Activated CD8-positive, alpha-beta memory T cell treated with anti-CD3 and anti-CD28 coated beads, Interleukin-2, amount 10 ng/mL, durations not matched to agents 7 days and 5 days (primary cell): ENCODE measurements around the gene SLC27A3. TPM values are rescaled to one million over a fixed set of nuclear protein-coding genes. Genes with fewer than 3 reads are reported as not detected.

Source experiments
- ATAC-seq: fragments of 150-1000 bp; cut with Tn5 transposase; one replicate; pipeline ENCODE4 v1.10.0; 2021; ENCODE audit warnings: moderate library complexity
- CTCF ChIA-PET: fragments of 350-600 bp; sonication (Branson Sonifier 250); formaldehyde crosslinking; loops from one replicate; lab custom pipeline; 2021; ENCODE audit warnings: antibody characterized with exemption; lab: Charles Lee
- DNase-seq: peaks from one replicate; pipeline ENCODE4 v3.0.0-alpha.2; 2020
- H3K27ac Mint-ChIP-seq: one replicate; pipeline ENCODE4 v1.8.0; 2021; ENCODE audit warnings: mild to moderate bottlenecking, mixed read lengths
- H3K27me3 Mint-ChIP-seq: one replicate; pipeline ENCODE4 v1.8.0; 2021; ENCODE audit warnings: mixed read lengths
- H3K36me3 Mint-ChIP-seq: one replicate; pipeline ENCODE4 v1.8.0; 2021; ENCODE audit warnings: mild to moderate bottlenecking, mixed read lengths
- H3K4me1 Mint-ChIP-seq: one replicate; pipeline ENCODE4 v1.8.0; 2021; ENCODE audit warnings: mixed read lengths
- H3K4me3 Mint-ChIP-seq: one replicate; pipeline ENCODE4 v1.8.0; 2021; ENCODE audit warnings: mild to moderate bottlenecking, moderate library complexity, mixed read lengths
- H3K9me3 Mint-ChIP-seq: one replicate; pipeline ENCODE4 v1.8.0; 2022; ENCODE audit warnings: low read depth, mixed read lengths
- total RNA-seq, 2 experiments: library from RNA; stranded (reverse); gene quantifications; one replicate each; pipeline ENCODE4 v1.2.3, GENCODE V29; 2021

SLC27A3 gene, protein sequence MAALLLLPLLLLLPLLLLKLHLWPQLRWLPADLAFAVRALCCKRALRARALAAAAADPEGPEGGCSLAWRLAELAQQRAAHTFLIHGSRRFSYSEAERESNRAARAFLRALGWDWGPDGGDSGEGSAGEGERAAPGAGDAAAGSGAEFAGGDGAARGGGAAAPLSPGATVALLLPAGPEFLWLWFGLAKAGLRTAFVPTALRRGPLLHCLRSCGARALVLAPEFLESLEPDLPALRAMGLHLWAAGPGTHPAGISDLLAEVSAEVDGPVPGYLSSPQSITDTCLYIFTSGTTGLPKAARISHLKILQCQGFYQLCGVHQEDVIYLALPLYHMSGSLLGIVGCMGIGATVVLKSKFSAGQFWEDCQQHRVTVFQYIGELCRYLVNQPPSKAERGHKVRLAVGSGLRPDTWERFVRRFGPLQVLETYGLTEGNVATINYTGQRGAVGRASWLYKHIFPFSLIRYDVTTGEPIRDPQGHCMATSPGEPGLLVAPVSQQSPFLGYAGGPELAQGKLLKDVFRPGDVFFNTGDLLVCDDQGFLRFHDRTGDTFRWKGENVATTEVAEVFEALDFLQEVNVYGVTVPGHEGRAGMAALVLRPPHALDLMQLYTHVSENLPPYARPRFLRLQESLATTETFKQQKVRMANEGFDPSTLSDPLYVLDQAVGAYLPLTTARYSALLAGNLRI
- 10 to 100 TPM; 39.8 to 43.0 TPM for total RNA-seq

DNA sequence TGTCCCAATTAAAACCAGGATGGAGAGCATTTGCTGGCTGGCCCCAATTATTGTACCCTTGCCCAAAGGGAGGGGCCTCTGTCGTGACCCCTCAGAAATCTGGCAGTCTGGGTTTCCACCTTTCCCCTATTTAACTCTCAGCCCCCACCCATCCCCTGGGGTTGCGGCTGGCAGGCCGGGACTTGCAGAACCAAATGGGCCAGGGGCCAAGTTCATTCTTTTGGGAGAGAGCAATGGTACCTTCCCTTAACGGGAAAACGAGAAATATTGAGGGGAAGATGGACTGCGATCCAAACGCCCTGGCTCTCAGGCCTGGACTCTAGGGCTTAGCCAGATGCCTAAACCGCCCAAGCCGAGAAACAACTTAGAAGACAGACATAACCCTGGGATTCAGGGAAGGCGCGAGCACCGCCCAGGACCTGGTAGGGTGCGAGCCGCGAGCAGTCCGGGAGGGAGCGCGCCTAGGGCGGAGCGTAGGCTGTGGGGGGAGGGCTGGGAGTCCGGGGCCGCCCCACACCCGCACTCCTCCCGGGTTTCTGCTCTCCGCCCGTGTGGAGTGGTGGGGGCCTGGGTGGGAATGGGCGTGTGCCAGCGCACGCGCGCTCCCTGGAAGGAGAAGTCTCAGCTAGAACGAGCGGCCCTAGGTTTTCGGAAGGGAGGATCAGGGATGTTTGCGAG is at the start of gene SLC27A3:
Gene SLC27A3, plus strand, starts transcription at position 628 of the 678 bp plus-strand sequence. CDS start 91 bp downstream, outside the sequence.
- CTCF ChIA-PET: interaction anchor here (0.7 to 3.1 kb wide), 18 partner anchors 12 to 423 kb away, joined by 3 to 18 read pairs (median 4); partner anchors contain the start of genes CREB3L4, DENND4B, GATAD2B and ILF2
- Mint-ChIP-seq H3K9me3 (no peaks in the 10 kb centered on the region), H3K27me3 (no peaks in the 10 kb centered on the region), H3K4me1 (peaks cover 40% of the 10 kb centered on the region), H3K36me3 (peaks cover 3% of the 10 kb centered on the region), H3K4me3 (peak within 1 kb of the TSS; percentile 87), H3K27ac (peak within 1 kb of the TSS; percentile 97)
- DNase-seq: no peak
- peak; percentile 64 for ATAC-seq

DNA sequence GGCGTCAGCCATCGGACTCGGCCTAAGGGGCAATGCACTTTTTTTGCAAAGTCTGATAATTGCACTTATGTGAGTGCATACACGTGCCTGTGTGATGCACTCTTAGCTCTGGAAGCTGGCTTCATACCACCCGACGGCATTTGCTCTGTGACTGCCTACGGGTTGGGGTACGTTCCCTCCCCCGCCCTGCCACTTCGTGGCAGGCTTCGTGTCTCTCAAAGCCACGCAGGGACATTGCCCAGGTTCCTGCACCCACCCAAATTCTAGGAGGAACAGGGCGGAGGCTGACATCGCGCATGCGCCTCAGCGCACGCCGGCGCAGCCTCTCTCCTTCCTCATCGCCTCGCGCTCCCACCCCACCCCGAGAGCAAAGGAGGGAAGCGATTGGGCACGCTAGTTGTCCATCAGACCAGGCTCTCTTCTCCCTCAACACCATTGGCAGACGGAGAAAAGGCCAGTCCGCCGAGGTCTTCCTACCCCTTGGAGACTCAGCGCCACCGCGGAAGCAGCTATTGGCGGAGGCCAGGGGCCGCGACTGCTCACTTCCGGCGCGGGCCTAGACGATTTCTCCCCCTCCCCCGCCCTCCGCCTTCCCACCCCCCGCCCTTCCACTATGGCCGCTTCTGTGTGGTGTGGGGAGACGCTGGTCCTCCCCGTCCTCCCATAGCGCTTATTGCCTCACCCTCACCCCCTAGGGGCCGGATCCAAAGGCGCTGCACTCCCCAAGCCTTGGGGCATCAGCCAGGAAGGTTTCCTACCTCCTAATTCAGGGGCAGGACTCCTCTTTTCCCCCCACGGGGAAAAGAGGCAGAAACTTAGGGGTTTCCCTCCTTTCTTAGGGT is 47.5 kb upstream of the SLC27A3 start, which contains the start of gene INTS3:
Gene INTS3, plus strand, starts transcription at position 588 of the 842 bp plus-strand sequence. CDS start 585 bp downstream, outside the sequence.
- ATAC-seq (peak; percentile 100), DNase-seq (peak; percentile 100)
- no peaks in the 10 kb centered on the region for H3K9me3 Mint-ChIP-seq
- H3K4me3 Mint-ChIP-seq: peak within 1 kb of the TSS; percentile 93
- CTCF ChIA-PET: interaction anchor here (0.6 to 2.0 kb wide), 4 partner anchors 21 to 51 kb away, joined by 3 to 7 read pairs (median 4); partner anchors contain the start of gene SLC27A3
- peak within 1 kb of the TSS; percentile 97 for H3K27ac Mint-ChIP-seq
- peaks cover 39% of the 10 kb centered on the region for H3K4me1 Mint-ChIP-seq
- H3K36me3 Mint-ChIP-seq: peaks cover 1% of the 10 kb centered on the region
- H3K27me3 Mint-ChIP-seq: no peaks in the 10 kb centered on the region

DNA sequence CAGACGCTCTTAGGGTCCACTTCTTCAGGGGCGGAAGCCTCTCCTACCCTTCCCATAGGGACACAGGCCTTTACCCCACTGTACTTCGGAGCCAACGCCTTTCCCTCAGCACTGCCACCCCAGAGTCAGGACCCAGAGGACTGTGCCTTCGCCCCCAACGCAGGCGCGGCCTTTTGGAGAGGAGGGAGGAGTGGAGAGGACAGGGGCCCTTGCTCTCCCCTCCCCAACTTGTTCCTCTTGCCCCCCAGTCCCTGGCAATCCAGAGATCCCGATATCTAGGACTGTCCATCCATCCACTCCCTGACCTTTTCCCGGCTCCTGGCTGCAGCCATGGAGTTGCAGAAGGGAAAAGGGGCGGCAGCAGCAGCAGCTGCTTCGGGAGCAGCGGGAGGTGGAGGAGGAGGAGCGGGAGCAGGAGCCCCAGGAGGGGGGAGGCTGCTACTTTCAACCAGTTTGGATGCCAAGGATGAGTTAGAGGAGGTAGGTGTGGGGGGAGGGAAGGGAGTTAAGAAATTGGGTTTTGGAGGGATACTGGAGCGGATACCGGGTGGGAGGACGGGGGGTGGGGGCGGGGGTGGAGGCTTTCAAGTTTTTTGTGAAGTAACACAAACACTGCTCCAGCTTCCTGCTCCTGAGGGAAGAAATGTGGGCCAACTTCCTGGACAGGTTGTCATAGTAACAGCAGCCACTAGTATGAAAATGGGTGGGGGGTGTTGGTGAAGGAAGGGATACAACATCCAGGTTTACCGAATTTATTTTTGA is 46.7 kb upstream of the SLC27A3 start:
- ATAC-seq: no peak
- CTCF ChIA-PET: interaction anchor here (0.6 to 2.0 kb wide), 5 partner anchors 20 to 56 kb away, joined by 3 to 7 read pairs (median 5); partner anchors contain the start of gene SLC27A3
- Mint-ChIP-seq H3K4me1 (peaks cover 36% of the 10 kb centered on the region), H3K27me3 (no peaks in the 10 kb centered on the region), H3K36me3 (peaks cover 5% of the 10 kb centered on the region), H3K27ac (peak overlapping the region; percentile 97), H3K4me3 (peak overlapping the region; percentile 93), H3K9me3 (no peaks in the 10 kb centered on the region)
- peak; percentile 48 for DNase-seq

DNA sequence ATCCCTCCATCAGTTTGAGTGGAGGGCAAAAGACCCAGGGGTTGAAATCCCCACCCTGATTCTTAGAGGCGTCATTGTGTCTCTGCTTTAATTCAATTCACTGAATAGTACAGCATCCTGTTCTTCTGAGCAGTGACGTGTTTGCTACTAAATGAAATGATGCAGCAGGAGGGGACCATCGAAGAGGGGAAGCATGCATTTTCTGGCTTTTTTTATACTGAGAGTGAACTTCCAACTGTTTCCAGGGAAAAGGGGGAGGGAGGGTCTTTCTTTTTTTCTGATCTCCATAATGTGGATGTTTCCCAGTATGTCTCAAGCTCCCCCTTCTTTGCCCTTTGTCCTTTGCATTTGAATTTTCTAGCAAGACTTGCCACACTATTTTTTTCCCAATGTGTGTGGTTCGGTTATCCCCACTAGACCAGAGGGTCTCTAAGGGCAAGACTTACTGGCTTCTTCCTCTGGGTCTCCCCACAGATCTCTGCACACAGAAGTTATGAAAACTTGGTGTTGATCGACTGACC is 44.7 kb upstream of the SLC27A3 start:
- no peak overlapping the region for H3K4me3 Mint-ChIP-seq
- no peaks in the 10 kb centered on the region for H3K9me3 Mint-ChIP-seq
- H3K4me1 Mint-ChIP-seq: peaks cover 36% of the 10 kb centered on the region
- H3K36me3 Mint-ChIP-seq: peaks cover 10% of the 10 kb centered on the region
- CTCF ChIA-PET: interaction anchor here (1.0 kb wide), 1 partner anchor 53 kb away, joined by 5 read pairs; the partner anchor contains the start of gene NPR1
- H3K27me3 Mint-ChIP-seq: no peaks in the 10 kb centered on the region
- ATAC-seq (no peak), DNase-seq (no peak)
- peak overlapping the region; percentile 57 for H3K27ac Mint-ChIP-seq

DNA sequence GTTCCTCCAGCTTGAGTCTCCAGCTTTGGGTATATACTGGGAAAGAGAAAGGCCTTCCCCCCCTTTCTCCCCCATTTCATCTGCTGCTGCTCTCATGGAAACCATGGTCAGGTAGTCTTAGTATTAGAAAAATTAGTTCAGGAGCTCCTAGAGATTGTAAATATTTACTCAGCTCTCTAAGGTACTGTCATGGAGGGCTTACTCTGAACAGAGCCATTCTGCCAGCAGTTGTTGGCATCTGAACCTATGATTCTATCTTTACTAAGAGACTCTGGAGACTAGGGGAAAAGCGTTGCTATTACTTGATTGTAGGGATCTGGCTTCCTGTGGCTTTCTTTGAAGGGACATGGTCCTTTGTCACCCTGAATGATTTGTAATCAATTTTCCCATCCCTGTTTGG is 41.2 kb upstream of the SLC27A3 start:
- CTCF ChIA-PET: interaction anchor here (0.9 to 1.3 kb wide), 3 partner anchors 9 to 163 kb away, joined by 3 to 5 read pairs (median 3); no protein-coding TSS in a partner anchor
- Mint-ChIP-seq H3K27ac (no peak overlapping the region), H3K9me3 (no peaks in the 10 kb centered on the region), H3K4me3 (no peak overlapping the region), H3K36me3 (peaks cover 11% of the 10 kb centered on the region), H3K27me3 (no peaks in the 10 kb centered on the region), H3K4me1 (peaks cover 24% of the 10 kb centered on the region)
- no peak for ATAC-seq
- no peak for DNase-seq

DNA sequence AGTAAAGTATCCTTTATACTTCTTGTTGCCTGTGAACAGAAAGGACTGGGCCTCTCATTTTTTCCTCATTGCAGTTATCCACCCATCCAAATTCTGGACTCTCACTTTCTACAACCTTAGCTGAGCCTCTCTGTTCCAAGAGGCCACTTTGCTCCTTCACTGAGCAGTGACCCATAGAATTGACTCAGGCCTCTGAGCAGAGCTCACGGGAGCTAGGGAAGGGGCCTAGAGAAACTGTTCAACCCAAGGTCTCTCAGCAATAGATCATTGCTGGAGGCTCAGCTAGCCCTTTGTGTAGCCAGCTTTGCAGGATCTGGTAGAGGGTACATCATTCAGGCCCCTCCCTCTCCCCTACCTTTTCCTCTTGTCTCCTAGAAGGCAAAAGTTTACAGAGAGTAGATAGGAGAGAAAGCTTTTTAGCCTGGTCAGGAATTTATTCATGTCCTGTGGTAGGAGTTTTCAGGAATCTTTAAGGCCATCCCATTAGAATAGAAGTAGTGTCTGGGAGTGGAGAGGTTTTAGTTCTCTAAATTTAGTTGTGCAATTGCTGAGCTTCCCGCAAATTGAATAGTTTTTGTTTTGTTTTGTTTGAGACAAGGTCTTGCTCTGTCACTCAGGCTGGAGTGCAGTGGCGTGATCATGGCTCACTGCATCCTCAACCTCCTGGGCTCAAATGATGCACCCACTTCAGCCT is 40.7 kb upstream of the SLC27A3 start:
- ATAC-seq: no peak
- no peak overlapping the region for H3K27ac Mint-ChIP-seq
- H3K36me3 Mint-ChIP-seq: peaks cover 11% of the 10 kb centered on the region
- no peak for DNase-seq
- no peaks in the 10 kb centered on the region for H3K27me3 Mint-ChIP-seq
- peaks cover 19% of the 10 kb centered on the region for H3K4me1 Mint-ChIP-seq
- CTCF ChIA-PET: interaction anchor here (0.9 to 1.3 kb wide), 2 partner anchors 14 to 163 kb away, joined by 3 to 5 read pairs; no protein-coding TSS in a partner anchor
- H3K4me3 Mint-ChIP-seq: no peak overlapping the region
- no peaks in the 10 kb centered on the region for H3K9me3 Mint-ChIP-seq

DNA sequence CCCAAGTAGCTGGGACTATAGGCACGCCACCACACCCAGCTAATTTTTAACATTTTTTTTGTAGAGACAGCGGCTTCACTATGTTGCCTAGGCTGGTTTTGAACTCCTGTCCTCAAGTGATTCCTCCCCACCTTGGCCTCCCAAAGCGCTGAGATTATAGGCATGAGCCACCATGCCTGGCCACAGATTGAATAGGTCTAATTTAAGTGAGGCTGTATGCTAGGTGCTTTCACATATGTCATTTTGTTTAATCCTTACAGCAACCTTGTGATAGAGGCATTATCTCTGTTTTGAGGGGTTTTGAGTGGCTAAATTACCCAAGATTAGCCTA is 40.2 kb upstream of the SLC27A3 start:
- no peak for ATAC-seq
- DNase-seq: no peak
- H3K36me3 Mint-ChIP-seq: peaks cover 11% of the 10 kb centered on the region
- no peaks in the 10 kb centered on the region for H3K27me3 Mint-ChIP-seq
- H3K27ac Mint-ChIP-seq: no peak overlapping the region
- CTCF ChIA-PET: interaction anchor here (1.1 to 1.3 kb wide), 2 partner anchors 26 to 164 kb away, joined by 3 to 5 read pairs; no protein-coding TSS in a partner anchor
- no peak overlapping the region for H3K4me3 Mint-ChIP-seq
- H3K4me1 Mint-ChIP-seq: peaks cover 13% of the 10 kb centered on the region
- no peaks in the 10 kb centered on the region for H3K9me3 Mint-ChIP-seq

DNA sequence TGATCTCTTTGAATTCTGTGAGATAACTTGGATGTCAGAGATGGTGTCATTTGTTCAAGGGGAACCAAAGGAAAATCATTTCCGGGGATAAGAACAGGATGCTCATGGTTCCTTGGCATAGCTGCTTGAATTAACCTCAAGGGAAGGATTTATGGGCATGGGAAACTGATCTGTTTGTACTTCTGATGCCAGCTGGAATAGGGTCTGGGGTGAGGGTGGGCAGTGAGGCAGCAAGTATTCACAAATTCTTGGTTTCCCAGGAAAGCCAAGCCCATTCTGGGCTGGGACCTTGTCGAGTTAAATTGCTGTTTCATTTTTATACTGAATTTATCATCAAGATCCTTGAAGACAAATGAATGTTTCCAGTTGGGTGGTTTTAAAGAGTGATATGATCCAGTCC is 33.2 kb upstream of the SLC27A3 start:
- Mint-ChIP-seq H3K4me3 (no peak overlapping the region), H3K9me3 (no peaks in the 10 kb centered on the region), H3K4me1 (peaks cover 10% of the 10 kb centered on the region), H3K27ac (no peak overlapping the region), H3K27me3 (no peaks in the 10 kb centered on the region), H3K36me3 (peaks cover 33% of the 10 kb centered on the region)
- CTCF ChIA-PET: interaction anchor here (1.0 kb wide), 1 partner anchor 64 kb away, joined by 4 read pairs; no protein-coding TSS in a partner anchor
- DNase-seq (no peak), ATAC-seq (no peak)

DNA sequence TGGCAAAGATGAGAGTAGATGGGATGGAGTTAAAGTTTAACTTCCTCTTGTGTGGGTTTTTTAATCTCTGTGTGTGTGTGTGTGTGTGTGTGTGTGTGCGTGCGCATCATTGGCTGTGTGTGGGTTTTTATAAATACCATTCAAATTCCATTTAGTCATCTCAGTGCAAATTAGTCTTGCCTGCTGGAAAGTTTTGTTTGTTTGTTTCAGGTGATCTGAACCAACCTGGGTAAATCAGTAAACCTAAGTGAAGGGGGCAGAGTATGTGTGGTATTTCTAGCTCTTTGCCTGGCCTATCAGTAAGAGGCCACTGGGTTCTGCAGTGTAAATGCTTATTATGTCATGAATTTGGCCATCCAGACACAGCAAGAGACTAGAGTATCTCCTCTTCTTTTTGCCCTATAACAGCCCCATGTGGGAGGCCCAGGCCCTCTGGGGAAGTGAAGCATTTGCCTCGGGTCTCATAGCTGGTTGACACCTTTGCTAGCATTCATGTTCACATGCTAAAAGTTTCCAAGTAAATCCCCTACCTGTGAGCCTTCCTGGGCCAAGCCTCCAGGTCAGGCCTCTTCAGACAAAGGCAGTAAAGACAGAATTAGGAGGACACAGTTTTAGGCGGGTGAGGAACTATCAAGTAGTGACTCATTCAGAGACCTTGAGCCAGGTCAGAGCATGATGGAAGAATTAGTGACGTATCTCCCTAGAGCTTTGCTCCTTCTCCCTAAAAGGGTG is 32.6 kb upstream of the SLC27A3 start:
- Mint-ChIP-seq H3K9me3 (no peaks in the 10 kb centered on the region), H3K4me1 (peaks cover 10% of the 10 kb centered on the region), H3K27ac (no peak overlapping the region), H3K36me3 (peaks cover 35% of the 10 kb centered on the region), H3K27me3 (no peaks in the 10 kb centered on the region), H3K4me3 (no peak overlapping the region)
- ATAC-seq: no peak
- no peak for DNase-seq
- CTCF ChIA-PET: interaction anchor here (0.7 to 3.8 kb wide), 2 partner anchors 9 to 65 kb away, joined by 3 to 11 read pairs; no protein-coding TSS in a partner anchor

DNA sequence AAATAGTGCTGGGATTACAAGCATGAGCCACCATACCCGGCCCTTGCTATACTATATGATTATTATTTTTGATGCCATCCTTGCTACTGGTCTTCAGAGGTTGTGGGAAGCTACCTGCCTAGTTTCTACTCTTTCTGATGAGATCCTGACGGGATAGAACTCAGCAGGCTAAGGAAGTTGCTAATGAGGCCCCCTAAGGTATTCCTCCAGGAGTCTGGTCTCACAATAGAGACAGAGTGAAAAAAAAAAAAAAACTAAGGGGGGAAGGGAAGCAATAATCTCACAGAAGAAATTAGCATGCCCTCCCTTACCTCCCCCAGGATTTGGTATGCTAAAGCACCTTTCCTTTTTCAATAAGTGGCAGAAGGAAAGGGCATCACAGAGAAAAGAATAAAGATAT is 29.8 kb upstream of the SLC27A3 start:
- H3K36me3 Mint-ChIP-seq: peaks cover 41% of the 10 kb centered on the region
- CTCF ChIA-PET: interaction anchor here (0.9 to 3.8 kb wide), 2 partner anchors 19 to 68 kb away, joined by 3 to 11 read pairs; no protein-coding TSS in a partner anchor
- no peak overlapping the region for H3K27ac Mint-ChIP-seq
- no peaks in the 10 kb centered on the region for H3K9me3 Mint-ChIP-seq
- DNase-seq (no peak), ATAC-seq (no peak)
- H3K4me3 Mint-ChIP-seq: no peak overlapping the region
- H3K27me3 Mint-ChIP-seq: no peaks in the 10 kb centered on the region
- H3K4me1 Mint-ChIP-seq: peaks cover 15% of the 10 kb centered on the region
